Mucosa of descending colon (tissue), 3 donors: ENCODE results near the gene HPSE2. TPM values are rescaled to one million over a fixed set of nuclear protein-coding genes. Genes with fewer than 3 reads are reported as not detected.
A peak's percentile ranks its signal among the peaks of the same experiment; 100 is the strongest.

Experiments
- ATAC-seq: fragments of 200-7000 bp; cut with Tn5 transposase; one replicate; pipeline ENCODE4 v1.9.1; 2020; ENCODE audit warnings: mild to moderate bottlenecking, moderate library complexity
- DNase-seq, 3 donors: peaks; one replicate each; pipeline ENCODE4 v3.0.0-alpha.2; 2020
- H3K36me3 ChIP-seq: fragments of 200-600 bp; one replicate; pipeline ENCODE4 v1.8.0; 2021; ENCODE audit warnings: low read depth, mild to moderate bottlenecking
- H3K4me1 ChIP-seq: fragments of 200-600 bp; one replicate; pipeline ENCODE4 v1.8.0; 2021; ENCODE audit warnings: low read depth, mild to moderate bottlenecking
- H3K4me3 ChIP-seq: fragments of 200-600 bp; one replicate; pipeline ENCODE4 v1.8.0; 2021; ENCODE audit warnings: mild to moderate bottlenecking
- H3K9me3 ChIP-seq: fragments of 200-600 bp; one replicate; pipeline ENCODE4 v1.8.0; 2021; ENCODE audit warnings: mild to moderate bottlenecking
- intact Hi-C, 2 donors: fragments of 100-400 bp; cut with DNase I in 1 of 2; cut with micrococcal nuclease in 1 of 2; formaldehyde crosslinking; loops; one replicate each; pipeline versions ENCODE4 v1.11.0 to v1.11.1; 2022; cut with DNase I, micrococcal nuclease
- total RNA-seq, 3 donors: library from RNA; stranded (reverse); fragmentation: NEBNext Ultra II Directional in 2 of 3; extraction: Animal tissue kit (Norgen Biotek cat#: 25700) in 2 of 3; gene quantifications; one replicate each; pipeline versions ENCODE4 v1.2.1 to v1.2.4, GENCODE V29; 2021 to 2023
- TF ChIP-seq, protein P1 (sequence below): fragments of 200-600 bp; IDR thresholded peaks from one replicate; pipeline ENCODE4 v1.8.0; 2022; ENCODE audit warnings: antibody characterized with exemption, mild to moderate bottlenecking
- donor health status: DM: no; HTN: no; CAD: no; lungs with moderate emphysema.
- donor health status: DM: no; HTN: no; CAD: no.
- donor health status: DM: no; HTN: yes; CAD: no.

HPSE2 gene
- total RNA-seq, 3 donors from 2014 or later = 1.3 to 3.7 (median 2.4) TPM

DNA sequence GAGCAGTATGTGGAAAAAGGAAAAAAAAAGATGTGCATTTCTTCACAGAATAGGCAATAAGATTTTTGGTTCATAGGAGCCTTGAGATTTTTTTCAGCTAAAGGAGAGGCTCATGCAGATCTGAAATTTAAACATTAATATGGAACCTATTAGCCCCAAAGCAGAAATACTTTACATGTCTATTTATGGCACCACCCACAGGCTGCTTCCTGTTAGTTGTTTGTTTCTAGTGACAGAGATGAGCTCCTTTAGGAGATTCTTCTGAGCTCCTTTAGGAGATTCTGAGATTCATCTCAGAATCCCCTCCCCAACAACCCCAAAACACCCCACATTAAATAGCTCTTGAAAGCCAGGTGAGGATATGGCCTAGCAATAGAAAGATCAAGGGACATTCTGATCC is 761.0 kb downstream of the HPSE2 start:
- ATAC-seq (no peak), DNase-seq (no peak)
- TF ChIP-seq, protein P1, sequence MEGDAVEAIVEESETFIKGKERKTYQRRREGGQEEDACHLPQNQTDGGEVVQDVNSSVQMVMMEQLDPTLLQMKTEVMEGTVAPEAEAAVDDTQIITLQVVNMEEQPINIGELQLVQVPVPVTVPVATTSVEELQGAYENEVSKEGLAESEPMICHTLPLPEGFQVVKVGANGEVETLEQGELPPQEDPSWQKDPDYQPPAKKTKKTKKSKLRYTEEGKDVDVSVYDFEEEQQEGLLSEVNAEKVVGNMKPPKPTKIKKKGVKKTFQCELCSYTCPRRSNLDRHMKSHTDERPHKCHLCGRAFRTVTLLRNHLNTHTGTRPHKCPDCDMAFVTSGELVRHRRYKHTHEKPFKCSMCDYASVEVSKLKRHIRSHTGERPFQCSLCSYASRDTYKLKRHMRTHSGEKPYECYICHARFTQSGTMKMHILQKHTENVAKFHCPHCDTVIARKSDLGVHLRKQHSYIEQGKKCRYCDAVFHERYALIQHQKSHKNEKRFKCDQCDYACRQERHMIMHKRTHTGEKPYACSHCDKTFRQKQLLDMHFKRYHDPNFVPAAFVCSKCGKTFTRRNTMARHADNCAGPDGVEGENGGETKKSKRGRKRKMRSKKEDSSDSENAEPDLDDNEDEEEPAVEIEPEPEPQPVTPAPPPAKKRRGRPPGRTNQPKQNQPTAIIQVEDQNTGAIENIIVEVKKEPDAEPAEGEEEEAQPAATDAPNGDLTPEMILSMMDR = no peak
- Histone ChIP-seq H3K36me3 (no peaks in the 10 kb centered on the region), H3K9me3 (no peaks in the 10 kb centered on the region), H3K4me3 (no peak overlapping the region), H3K4me1 (no peaks in the 10 kb centered on the region)
- intact Hi-C loops = no loop called here

DNA sequence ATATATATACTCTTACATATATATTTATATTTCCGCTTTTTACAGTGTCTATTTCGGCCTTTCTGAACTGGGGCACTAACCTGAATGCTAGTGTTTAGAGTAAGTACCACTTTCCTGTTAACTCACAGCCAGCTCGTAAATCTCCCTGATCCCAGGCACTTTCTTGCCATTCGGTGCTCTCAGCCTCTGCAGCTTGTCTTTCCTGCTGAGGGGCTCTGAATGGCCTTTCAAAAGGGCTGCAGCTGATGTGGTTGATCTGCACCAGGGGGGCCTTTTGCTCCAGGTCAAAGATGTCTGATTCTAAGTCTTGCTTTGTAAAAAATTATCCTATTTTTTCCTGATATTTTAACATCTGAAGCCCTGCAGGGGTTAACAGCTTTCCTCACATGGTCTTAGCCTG is 763.5 kb downstream of the HPSE2 start:
- H3K9me3 ChIP-seq = no peaks in the 10 kb centered on the region
- no peak for ATAC-seq

DNA sequence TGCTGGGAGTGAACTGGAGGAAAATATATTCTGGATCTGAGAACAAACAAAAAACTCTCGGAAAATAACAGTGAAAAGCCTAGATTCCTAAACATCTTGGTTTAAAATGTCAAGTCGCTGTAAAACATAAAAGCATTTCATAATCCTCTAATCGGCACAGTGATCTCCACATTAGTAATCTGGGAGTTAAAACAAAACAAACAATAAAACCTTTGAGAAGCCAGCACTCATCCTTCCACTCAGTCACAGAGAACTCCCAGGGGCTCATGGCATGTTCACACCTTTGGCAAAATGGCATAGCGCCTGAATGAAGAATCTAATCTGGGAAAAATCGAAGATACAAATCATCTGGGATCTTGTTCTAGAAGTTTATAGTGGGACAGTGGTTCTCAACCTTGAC is 764.8 kb downstream of the HPSE2 start:
- H3K4me3 ChIP-seq = no peak overlapping the region
- no peaks in the 10 kb centered on the region for H3K4me1 ChIP-seq
- H3K36me3 ChIP-seq = no peaks in the 10 kb centered on the region
- TF ChIP-seq, protein P1 = no peak
- intact Hi-C loops = no loop called here
- H3K9me3 ChIP-seq = no peaks in the 10 kb centered on the region
- DNase-seq (no peak), ATAC-seq (no peak)

More for the DNA sequence above, 763.5 kb downstream of the HPSE2 start:
- Histone ChIP-seq H3K36me3 (no peaks in the 10 kb centered on the region), H3K4me3 (no peak overlapping the region), H3K4me1 (no peaks in the 10 kb centered on the region)
- DNase-seq = no peak
- intact Hi-C loops = no loop called here
- TF ChIP-seq, protein P1 = no peak

DNA sequence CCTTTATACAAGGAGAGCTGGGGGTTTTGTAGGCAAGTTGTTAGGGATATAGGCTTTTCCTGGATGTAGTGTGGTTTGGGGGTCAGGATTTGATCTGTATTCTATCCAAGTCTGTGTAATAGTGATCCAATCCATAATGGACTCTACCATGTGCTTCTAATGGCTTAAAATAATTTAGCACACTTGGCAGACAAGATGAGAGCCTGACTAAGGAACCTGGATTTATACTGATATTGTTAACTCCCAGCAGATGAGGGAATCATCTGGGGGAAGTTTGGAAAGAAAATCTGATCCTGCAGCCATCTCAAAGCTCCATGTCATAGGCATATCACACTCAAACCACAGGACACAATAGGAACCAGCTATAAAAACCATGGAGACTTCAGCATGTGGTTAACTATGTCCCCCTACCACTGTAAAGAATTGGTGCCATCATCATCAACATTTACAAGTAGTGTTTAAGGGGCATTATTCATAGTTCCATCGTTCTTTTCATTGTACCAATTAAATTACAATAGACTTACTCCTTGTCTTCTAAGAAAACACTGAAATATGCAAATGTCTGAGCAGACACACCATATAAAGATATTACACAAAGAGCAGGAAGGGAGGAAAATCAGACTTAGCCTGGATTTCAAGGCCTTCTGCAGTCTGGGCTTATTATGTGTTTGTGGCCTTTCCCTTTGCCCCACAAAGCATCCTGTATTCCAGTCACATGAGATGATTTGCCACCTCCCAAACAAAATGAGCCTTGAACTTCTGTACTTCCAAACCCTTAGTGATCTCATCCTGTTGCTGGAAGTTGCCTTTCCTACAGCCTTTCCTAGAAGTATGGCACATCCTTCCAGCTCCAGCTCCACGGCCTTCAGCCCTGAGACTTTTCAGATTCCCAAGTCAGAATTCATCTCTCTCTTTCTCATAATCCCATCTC is 766.4 kb downstream of the HPSE2 start:
- Histone ChIP-seq H3K4me1 (no peaks in the 10 kb centered on the region), H3K4me3 (no peak overlapping the region), H3K36me3 (no peaks in the 10 kb centered on the region), H3K9me3 (no peaks in the 10 kb centered on the region)
- TF ChIP-seq, protein P1 = no peak
- DNase-seq (no peak), ATAC-seq (no peak)
- intact Hi-C loops = loop anchor here (5.0 to 10.0 kb wide), 2 partner anchors 706 to 778 kb away; no protein-coding TSS in a partner anchor

DNA sequence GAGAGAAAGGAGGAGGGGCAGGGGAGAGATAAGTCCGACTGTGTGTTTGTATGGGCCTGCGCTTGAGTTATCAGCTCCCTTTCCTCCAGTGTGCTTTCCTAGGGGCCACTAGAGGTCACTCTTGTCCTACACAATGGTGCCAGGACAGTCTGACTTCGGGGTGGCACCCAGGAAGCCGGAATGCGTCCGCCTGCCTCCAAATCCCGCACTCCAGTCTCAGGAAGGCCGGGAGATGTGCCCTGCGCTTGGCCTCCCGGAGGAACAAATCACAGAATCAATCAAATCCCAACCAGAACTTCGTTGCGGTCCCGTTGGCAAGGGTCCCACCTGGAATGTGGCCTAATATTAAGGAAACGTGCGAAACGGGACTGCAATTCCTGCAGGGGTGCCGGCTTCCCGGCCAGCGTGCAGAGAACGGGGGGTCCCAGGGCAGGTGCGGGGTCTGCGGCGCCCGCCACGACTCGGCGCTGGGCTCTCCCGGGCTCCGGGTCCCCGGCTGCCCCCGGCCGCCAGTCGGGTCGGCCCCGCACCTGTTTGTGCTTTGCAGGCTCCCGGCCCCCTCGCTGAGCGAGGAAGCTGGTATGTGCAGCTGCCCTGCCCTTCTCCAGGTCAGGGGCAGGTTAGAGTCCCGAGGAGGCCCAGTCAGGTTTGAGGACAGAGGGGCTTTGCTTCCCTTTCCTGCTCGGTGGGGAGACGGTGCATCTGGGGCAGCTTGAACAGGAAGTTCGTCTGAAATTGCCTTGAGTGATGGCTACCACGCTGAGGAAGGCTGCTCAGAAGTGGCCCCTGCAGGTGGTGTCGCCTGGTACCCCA is 767.9 kb downstream of the HPSE2 start:
- ATAC-seq = peak; percentile 99

More for the DNA sequence above, 767.9 kb downstream of the HPSE2 start:
- intact Hi-C loops = loop anchor here (5.0 to 10.0 kb wide), 2 partner anchors 707 to 780 kb away; no protein-coding TSS in a partner anchor
- no peaks in the 10 kb centered on the region for H3K4me1 ChIP-seq
- H3K4me3 ChIP-seq = peak overlapping the region; percentile 17
- DNase-seq = peak; percentile 76 to 83 (median 77)
- no peaks in the 10 kb centered on the region for H3K9me3 ChIP-seq
- TF ChIP-seq, protein P1 = peak; percentile 49
- no peaks in the 10 kb centered on the region for H3K36me3 ChIP-seq
